GM18520 (cell line): Measurements from ENCODE around the gene SMARCA1.

ENCODE experiments used
- ATAC-seq: cut with Tn5 transposase; IDR thresholded peaks from one replicate; pipeline ENCODE4 v1.9.1; 2021; ENCODE audit not compliant: unreplicated experiment

SMARCA1 gene

GRCh38 chrX:129531132-129531531 is 7.8 kb upstream of the SMARCA1 start:
- no peak for ATAC-seq

GRCh38 chrX:129530410-129530809 is 7.1 kb upstream of the SMARCA1 start:
- ATAC-seq: no peak

GRCh38 chrX:129529685-129530281 is 6.5 kb upstream of the SMARCA1 start:
- ATAC-seq: no peak

- ATAC-seq: no peak
Observed at GRCh38 chrX:129525896-129526295, 2.6 kb upstream of the SMARCA1 start.

- no peak for ATAC-seq
Observed at GRCh38 chrX:129525162-129525561, 1.9 kb upstream of the SMARCA1 start.

DNA sequence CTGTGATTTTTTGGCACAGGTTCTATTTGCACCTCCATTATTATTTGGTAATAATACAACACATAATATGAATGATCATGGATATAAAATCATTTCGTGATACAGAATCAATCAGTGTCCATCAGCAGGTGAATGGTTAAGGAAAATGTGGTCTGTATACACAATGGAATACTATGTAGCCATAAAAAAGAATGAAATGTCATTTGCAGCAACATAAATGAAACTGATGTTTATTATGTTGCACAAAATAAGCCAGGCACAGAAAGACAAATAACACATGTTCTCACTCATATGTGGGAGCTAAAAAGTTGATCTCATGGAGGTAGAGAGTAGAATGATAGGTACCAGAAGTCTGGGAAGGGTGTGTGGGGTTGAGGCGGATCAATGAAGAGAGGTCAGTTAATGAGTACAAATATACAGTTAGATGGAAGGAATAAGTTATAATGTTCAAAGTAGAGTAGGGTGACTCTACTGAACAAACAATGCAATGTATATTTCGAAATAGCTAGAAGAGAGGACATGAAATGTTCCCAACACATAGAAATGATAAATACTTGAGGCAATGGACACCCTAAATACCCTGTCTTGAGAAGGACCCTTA is 1.1 kb upstream of the SMARCA1 start:
- no peak for ATAC-seq

- ATAC-seq: no peak
Observed at GRCh38 chrX:129522184-129523078, 859 bp downstream of the SMARCA1 start.

DNA sequence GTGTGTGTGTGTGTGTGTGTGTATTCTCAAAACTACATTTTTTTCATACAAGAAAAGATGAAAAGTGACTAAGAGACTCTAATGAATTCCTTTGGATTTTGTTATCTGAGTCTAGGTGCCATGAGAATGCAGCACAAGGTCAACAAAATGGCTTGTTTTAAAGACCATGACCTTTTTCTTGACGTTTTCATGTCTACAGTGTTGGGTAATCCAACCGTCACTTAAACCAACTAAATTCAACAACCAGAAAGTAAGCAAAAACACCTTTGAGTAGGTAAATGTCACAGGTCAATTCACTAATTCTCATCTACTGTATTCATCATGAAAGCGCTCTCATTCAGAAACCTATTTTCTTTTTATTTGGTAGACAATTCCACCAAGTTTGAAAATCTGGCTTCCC is 3.1 kb downstream of the SMARCA1 start:
- no peak for ATAC-seq

DNA sequence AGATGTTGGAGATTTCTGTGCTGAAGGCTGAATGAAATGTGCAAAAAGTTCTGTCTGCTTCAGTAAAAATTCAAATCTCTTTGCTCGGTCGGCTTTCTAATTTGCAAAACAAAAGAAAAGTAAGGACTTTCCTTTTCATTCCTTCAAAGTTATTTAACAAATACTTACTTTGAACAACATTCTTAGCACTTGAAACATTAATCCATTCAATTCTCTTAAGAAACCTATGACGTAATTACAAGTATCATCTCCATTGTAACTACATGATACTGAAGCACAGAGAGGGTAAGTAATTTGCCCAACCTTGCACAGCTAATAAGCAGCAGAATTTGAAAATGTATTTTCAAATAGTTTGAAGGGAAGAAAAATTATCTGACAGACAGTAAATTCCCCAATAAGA is 6.9 kb downstream of the SMARCA1 start:
- ATAC-seq: no peak

DNA sequence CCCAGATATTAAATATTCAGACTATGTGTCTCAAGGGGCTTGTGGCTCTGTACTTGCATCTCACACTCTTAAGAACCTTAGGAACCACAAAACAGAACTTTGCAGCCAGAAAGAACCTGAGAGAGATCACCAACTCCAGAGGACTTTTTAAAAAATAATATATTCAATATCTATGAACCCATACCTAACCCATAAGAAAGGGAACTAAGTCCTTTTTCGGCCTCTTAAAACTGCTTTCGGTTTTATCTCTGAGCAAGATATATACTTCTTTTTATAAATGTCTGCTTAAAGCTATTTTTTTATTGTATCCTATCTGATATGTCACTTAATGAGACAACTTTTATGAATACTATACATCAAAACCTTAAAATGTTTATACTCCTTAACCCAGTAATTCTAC is 10.9 kb downstream of the SMARCA1 start:
- no peak for ATAC-seq

GRCh38 chrX:129511689-129512088 is 11.6 kb downstream of the SMARCA1 start:
- no peak for ATAC-seq

- no peak for ATAC-seq
Observed at GRCh38 chrX:129510331-129510730, 13.0 kb downstream of the SMARCA1 start.

- ATAC-seq: no peak
Observed at GRCh38 chrX:129497146-129497843, 26.0 kb downstream of the SMARCA1 start.

GRCh38 chrX:129496625-129497024 is 26.7 kb downstream of the SMARCA1 start:
- ATAC-seq: no peak

DNA sequence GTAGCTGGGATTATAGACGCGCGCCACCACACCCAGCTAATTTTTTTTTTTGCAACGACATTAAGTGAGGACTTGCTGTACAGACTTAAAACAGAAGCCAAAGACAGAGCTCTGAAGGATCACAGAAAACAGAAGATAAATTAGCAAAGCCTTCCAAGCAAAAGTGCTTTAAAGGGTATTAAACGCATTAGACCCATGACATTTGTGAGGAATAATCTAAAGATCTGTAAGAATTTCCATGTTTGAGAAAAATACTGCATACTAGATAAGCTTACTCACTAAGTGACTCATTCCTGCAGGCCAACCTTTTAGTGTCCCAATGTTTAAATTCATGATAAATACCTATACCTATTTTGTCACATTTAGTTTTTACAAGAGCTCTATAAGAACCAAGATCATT is 27.4 kb downstream of the SMARCA1 start:
- ATAC-seq: no peak

- ATAC-seq: no peak
Observed at GRCh38 chrX:129494887-129495286, 28.4 kb downstream of the SMARCA1 start.

- ATAC-seq: no peak
Observed at GRCh38 chrX:129493643-129494042, 29.6 kb downstream of the SMARCA1 start.

- no peak for ATAC-seq
Observed at GRCh38 chrX:129490330-129490729, 33.0 kb downstream of the SMARCA1 start.

- ATAC-seq: no peak
Observed at GRCh38 chrX:129488359-129488758, 34.9 kb downstream of the SMARCA1 start.

- no peak for ATAC-seq
Observed at GRCh38 chrX:129480889-129481288, 42.4 kb downstream of the SMARCA1 start.

- ATAC-seq: no peak
Observed at GRCh38 chrX:129478516-129478915, 44.8 kb downstream of the SMARCA1 start.

DNA sequence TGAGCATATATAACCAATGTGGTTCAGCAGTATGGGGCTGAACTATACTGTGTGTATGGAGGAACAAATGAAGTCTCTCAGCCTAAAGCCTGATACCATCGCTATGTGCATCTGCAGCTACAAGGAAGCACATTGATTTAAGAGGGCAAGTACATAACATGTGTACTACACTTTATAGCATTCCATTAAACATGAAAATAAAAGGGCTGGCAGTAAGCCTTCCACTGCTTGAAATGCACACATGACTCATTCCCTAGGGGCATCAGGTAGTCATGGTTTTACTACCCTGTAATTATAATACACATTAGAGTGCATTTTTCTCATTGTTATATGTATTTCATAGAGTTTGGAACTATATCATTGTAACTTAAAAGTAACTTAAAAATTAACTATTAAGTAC is 51.2 kb downstream of the SMARCA1 start:
- ATAC-seq: no peak
